HepG2 (cell line): Measurements from ENCODE around the gene MLLT10. TPM values are rescaled to one million over a fixed set of nuclear protein-coding genes. Genes with fewer than 3 reads are reported as not detected.

Experiments
- ARID4A ChIP-seq: sonication (generic); formaldehyde crosslinking; IDR thresholded peaks from 2 replicates; pipeline ENCODE4 v1.5.0; 2020; ENCODE audit warnings: mild to moderate bottlenecking, missing genetic modification reagents, borderline replicate concordance
- ATF1 ChIP-seq: IDR thresholded peaks from 2 replicates; pipeline ENCODE4 v1.6.1; 2016; ENCODE audit warnings: mild to moderate bottlenecking, control low read depth
- BCLAF1 ChIP-seq: fragments of 450-650 bp; IDR thresholded peaks from 2 replicates; pipeline ENCODE4 v1.6.1; 2017; ENCODE audit warnings: mild to moderate bottlenecking
- CBX1 ChIP-seq: IDR thresholded peaks from one replicate; pipeline ENCODE4 v1.6.1; 2016; ENCODE audit warnings: antibody characterized with exemption, low read depth
- FOXP1 ChIP-seq, 2 experiments: fragments of 450-650 bp in 1 of 2; IDR thresholded peaks; 2 replicates each; pipeline ENCODE4 v1.6.1; 2017 to 2018; ENCODE audit warnings: antibody characterized with exemption in 1 of 2
- GLI4 ChIP-seq: sonication (generic); formaldehyde crosslinking; IDR thresholded peaks from 2 replicates; pipeline ENCODE4 v1.5.1; 2020; ENCODE audit warnings: missing genetic modification reagents, mild to moderate bottlenecking, moderate library complexity, borderline replicate concordance
- HNF4G ChIP-seq, 2 experiments: sonication (generic) in 1 of 2; formaldehyde crosslinking in 1 of 2; IDR thresholded peaks; 2 replicates each; pipeline versions ENCODE4 v1.4.0 to v1.6.1; 2011 to 2020; ENCODE audit warnings: borderline replicate concordance in 2 of 2, low read depth in 2 of 2, mild to moderate bottlenecking in 2 of 2, low read length in 1 of 2, missing genetic modification reagents in 1 of 2, moderate library complexity in 1 of 2
- KDM6A ChIP-seq: IDR thresholded peaks from 2 replicates; pipeline ENCODE4 v1.6.1; 2016; ENCODE audit warnings: low read depth
- MED8 ChIP-seq: sonication (generic); formaldehyde crosslinking; IDR thresholded peaks from 2 replicates; pipeline ENCODE4 v1.8.1; 2023; ENCODE audit warnings: mild to moderate bottlenecking, missing genetic modification reagents; ENCODE audit not compliant: insufficient replicate concordance
- MXD1 ChIP-seq: sonication (generic); formaldehyde crosslinking; IDR thresholded peaks from 2 replicates; pipeline ENCODE4 v1.4.0; 2020; ENCODE audit warnings: mild to moderate bottlenecking, missing genetic modification reagents
- RARA ChIP-seq: IDR thresholded peaks from 2 replicates; pipeline ENCODE4 v1.6.1; 2016; ENCODE audit warnings: missing genetic modification reagents, missing compliant biosample characterization
- SCMH1 ChIP-seq: sonication (generic); formaldehyde crosslinking; IDR thresholded peaks from 2 replicates; pipeline ENCODE4 v1.9.0; 2021; ENCODE audit warnings: missing genetic modification reagents, mild to moderate bottlenecking, borderline replicate concordance
- SRF ChIP-seq: IDR thresholded peaks from 2 replicates; pipeline ENCODE4 v1.6.1; 2011; ENCODE audit warnings: mild to moderate bottlenecking, low read depth, low read length, moderate library complexity
- SRSF4 ChIP-seq: fragments of 200-400 bp; formaldehyde crosslinking; IDR thresholded peaks from one replicate; pipeline ENCODE4 v1.6.1; 2018; ENCODE audit warnings: mild to moderate bottlenecking, low read depth, low read length, moderate library complexity; ENCODE audit not compliant: poor library complexity, severe bottlenecking
- SUZ12 ChIP-seq: fragments of 150-350 bp; IDR thresholded peaks from 2 replicates; pipeline ENCODE4 v1.6.1; 2014; ENCODE audit warnings: low read depth, low read length
- ZBTB3 ChIP-seq: sonication (generic); formaldehyde crosslinking; IDR thresholded peaks from 2 replicates; pipeline ENCODE4 v1.4.0; 2020; ENCODE audit warnings: low read depth, mild to moderate bottlenecking, moderate library complexity, missing genetic modification reagents, borderline replicate concordance
- ZKSCAN8 ChIP-seq: IDR thresholded peaks from 2 replicates; pipeline ENCODE4 v1.6.1; 2016; ENCODE audit warnings: borderline replicate concordance, missing genetic modification reagents, missing compliant biosample characterization
- ZNF512B ChIP-seq: sonication (generic); formaldehyde crosslinking; IDR thresholded peaks from 2 replicates; pipeline ENCODE4 v1.5.1; 2020; ENCODE audit warnings: missing genetic modification reagents, mild to moderate bottlenecking, borderline replicate concordance
- polyA plus RNA-seq, 8 experiments: library from polyadenylated mRNA; depleted of rRNA in 3 of 8; stranded (reverse) in 7 of 8; unstranded in 1 of 8; fragments of >200 nt; fragmentation: Illumina TruSeq in 4 of 8; extraction: Trizol in 4 of 8; gene quantifications; 2 replicates each; pipeline versions ENCODE4 v1.2.1 to v1.2.3, GENCODE V29; 2011 to 2016; ENCODE audit warnings: low read depth in 4 of 8, missing spikeins in 1 of 8, mixed read lengths in 1 of 8; ENCODE audit not compliant: insufficient read depth in 1 of 8
- total RNA-seq, 5 experiments: library from RNA; depleted of rRNA; stranded (reverse); fragments of >200 nt; fragmentation: Illumina TruSeq; extraction: Trizol; gene quantifications; 2 replicates each; pipeline ENCODE4 v1.2.3, GENCODE V29; 2016; ENCODE audit warnings: low read depth in 1 of 5

The MLLT10 gene
- total and polyA plus RNA-seq, 2 of the 13 experiments (the other 11 are each of a cell fraction or from before 2014, with no cell fraction given) = 51.3 to 84.1 TPM

- no peak for TF ChIP-seq ZBTB3 (CRISPR knock-in tag)
- TF ChIP-seq ATF1 (CRISPR knock-in tag) = no peak
- TF ChIP-seq GLI4 (CRISPR knock-in tag) = no peak
- no peak for TF ChIP-seq SUZ12
- TF ChIP-seq SRF = no peak
- no peak for TF ChIP-seq SRSF4
- TF ChIP-seq CBX1 = no peak
- TF ChIP-seq MED8 (CRISPR knock-in tag) = no peak
- peak; percentile 72 for TF ChIP-seq KDM6A (CRISPR knock-in tag)
- TF ChIP-seq ZNF512B = no peak
- peak; percentile 61; the same call in 1 of the 2 replicates for TF ChIP-seq RARA (CRISPR knock-in tag)
- no peak for TF ChIP-seq SCMH1 (CRISPR knock-in tag)
- TF ChIP-seq FOXP1 (IDR thresholded peaks at IDR 0.05) = no peak
- TF ChIP-seq FOXP1 (CRISPR knock-in tag; IDR thresholded peaks at IDR 0.05) = peak; percentile 76; the same call in 1 of the 2 replicates
- TF ChIP-seq BCLAF1 = no peak
- TF ChIP-seq ARID4A (CRISPR knock-in tag) = no peak
- TF ChIP-seq HNF4G (IDR thresholded peaks at IDR 0.05; ENCODE audit: borderline replicate concordance, low read depth, low read length) = peak; percentile 59; the same call in 1 of the 2 replicates
- no peak for TF ChIP-seq HNF4G (CRISPR knock-in tag; IDR thresholded peaks at IDR 0.05; ENCODE audit: borderline replicate concordance, low read depth)
- peak; percentile 48; the same call in 1 of the 2 replicates for TF ChIP-seq ZKSCAN8 (CRISPR knock-in tag)
- TF ChIP-seq MXD1 (CRISPR knock-in tag) = no peak
Observed at GRCh38 chr10:21570761-21571521, 36.9 kb downstream of the MLLT10 start (continued).
